CD4-positive, CD25-positive, alpha-beta regulatory T cell (primary cell): Measurements from ENCODE around the gene CTH. TPM values are rescaled to one million over a fixed set of nuclear protein-coding genes. Genes with fewer than 3 reads are reported as not detected.
"Not testable (repeated sequence)": the region's sequence is repeated elsewhere in the genome, so short reads cannot be mapped to it uniquely, and the experiment has no call there.

Experiments
- ATAC-seq, 2 donors: fragments of 150-1000 bp; cut with Tn5 transposase; one replicate each; pipeline ENCODE4 v1.10.0; 2021; ENCODE audit warnings: low read depth in 2 of 2, moderate number of reproducible peaks in 2 of 2, moderate library complexity in 1 of 2
- DNase-seq, 3 donors: peaks; one replicate each; pipeline versions ENCODE4 v3.0.0 to v3.0.0-alpha.2; 2012 to 2022; ENCODE audit warnings: mixed read lengths in 1 of 3
- H3K27ac ChIP-seq: one replicate; pipeline ENCODE4 v1.7.0; 2013; ENCODE audit warnings: mild to moderate bottlenecking, low read length; ENCODE audit not compliant: insufficient read depth, poor library complexity, severe bottlenecking
- H3K27me3 ChIP-seq: one replicate; pipeline ENCODE4 v1.7.0; 2013; ENCODE audit warnings: low read length; ENCODE audit not compliant: control insufficient read depth, insufficient read depth
- H3K36me3 ChIP-seq: one replicate; pipeline ENCODE4 v1.7.0; 2013; ENCODE audit warnings: mild to moderate bottlenecking, low read length, moderate library complexity; ENCODE audit not compliant: control insufficient read depth, insufficient read depth
- H3K4me1 ChIP-seq: 2 replicates; pipeline ENCODE4 v1.7.0; 2013; ENCODE audit warnings: mild to moderate bottlenecking, low read length; ENCODE audit not compliant: insufficient read depth, control insufficient read depth, poor library complexity, severe bottlenecking
- H3K4me3 ChIP-seq: one replicate; pipeline ENCODE4 v1.7.0; 2013; ENCODE audit warnings: low read depth, mild to moderate bottlenecking, low read length, moderate library complexity
- H3K9me3 ChIP-seq, 2 experiments: 1 replicate in 1 of 2; 2 replicates in 1 of 2; pipeline ENCODE4 v1.7.0; 2013; ENCODE audit warnings: low read length in 2 of 2, mild to moderate bottlenecking in 1 of 2, moderate library complexity in 1 of 2; ENCODE audit not compliant: control insufficient read depth in 2 of 2
- H3K27ac Mint-ChIP-seq, 3 donors: one replicate each; pipeline ENCODE4 v1.8.0; 2020 to 2022; ENCODE audit warnings: mild to moderate bottlenecking in 3 of 3, mixed read lengths in 3 of 3, moderate library complexity in 2 of 3
- H3K27me3 Mint-ChIP-seq: one replicate; pipeline ENCODE4 v1.8.0; 2022; ENCODE audit warnings: mild to moderate bottlenecking, mixed read lengths
- H3K36me3 Mint-ChIP-seq: one replicate; pipeline ENCODE4 v1.8.0; 2020; ENCODE audit warnings: mixed read lengths
- H3K4me1 Mint-ChIP-seq, 4 donors: one replicate each; pipeline ENCODE4 v1.8.0; 2020 to 2022; ENCODE audit warnings: mixed read lengths in 4 of 4, mild to moderate bottlenecking in 1 of 4
- H3K4me3 Mint-ChIP-seq, 4 donors: one replicate each; pipeline ENCODE4 v1.8.0; 2020 to 2022; ENCODE audit warnings: mild to moderate bottlenecking in 4 of 4, mixed read lengths in 4 of 4, moderate library complexity in 3 of 4
- H3K9me3 Mint-ChIP-seq, 7 donors: one replicate each; pipeline ENCODE4 v1.8.0; 2020 to 2022; ENCODE audit warnings: mixed read lengths in 7 of 7, mild to moderate bottlenecking in 3 of 7, moderate library complexity in 2 of 7
- polyA plus RNA-seq, 4 donors: library from polyadenylated mRNA; unstranded; fragments of 300-500 nt; fragmentation: Illumina TruSeq; gene quantifications; one replicate each; pipeline ENCODE4 v1.2.3, GENCODE V29; 2021
- total RNA-seq: library from RNA; stranded (reverse); gene quantifications from one replicate; pipeline ENCODE4 v1.2.3, GENCODE V29; 2022

The CTH gene
- total and polyA plus RNA-seq, 5 donors from 2014 or later: 0.71 to 4.6 (median 2.0) TPM; not detected in 1

- H3K36me3 Mint-ChIP-seq, H3K9me3 ChIP-seq, H3K4me3 Mint-ChIP-seq, ATAC-seq, H3K9me3 Mint-ChIP-seq, H3K27me3 ChIP-seq, H3K4me1 Mint-ChIP-seq, H3K27me3 Mint-ChIP-seq, H3K4me1 ChIP-seq, H3K27ac ChIP-seq, H3K4me3 ChIP-seq, H3K36me3 ChIP-seq, H3K27ac Mint-ChIP-seq, DNase-seq: not testable (repeated sequence)
Measured at GRCh38 chr1:70469184-70469583, 58.1 kb downstream of the CTH start.

GRCh38 chr1:70475023-70475422 lies 64.0 kb downstream of the CTH start:
- H3K36me3 Mint-ChIP-seq: no peaks in the 10 kb centered on the region
- no peak overlapping the region for H3K4me3 Mint-ChIP-seq
- peaks cover 0 to 4% (median 0%) of the 10 kb centered on the region in 7 donors for H3K9me3 Mint-ChIP-seq
- Histone ChIP-seq H3K36me3 (no peaks in the 10 kb centered on the region), H3K27me3 (no peaks in the 10 kb centered on the region), H3K9me3 (no peaks in the 10 kb centered on the region), H3K27ac (no peak overlapping the region), H3K4me1 (no peaks in the 10 kb centered on the region), H3K4me3 (no peak overlapping the region)
- no peaks in the 10 kb centered on the region for H3K4me1 Mint-ChIP-seq
- no peak overlapping the region for H3K27ac Mint-ChIP-seq
- ATAC-seq: no peak
- H3K27me3 Mint-ChIP-seq: peaks cover 9% of the 10 kb centered on the region
- no peak for DNase-seq

- H3K27me3 ChIP-seq: no peaks in the 10 kb centered on the region
- Mint-ChIP-seq H3K27ac (no peak overlapping the region), H3K27me3 (peaks cover 5% of the 10 kb centered on the region), H3K4me3 (no peak overlapping the region), H3K9me3 (peaks cover 0 to 4% (median 0%) of the 10 kb centered on the region in 7 donors), H3K36me3 (no peaks in the 10 kb centered on the region), H3K4me1 (no peaks in the 10 kb centered on the region)
- no peak overlapping the region for H3K4me3 ChIP-seq
- no peak for ATAC-seq
- no peaks in the 10 kb centered on the region for H3K4me1 ChIP-seq
- DNase-seq: no peak
- no peak overlapping the region for H3K27ac ChIP-seq
- H3K36me3 ChIP-seq: no peaks in the 10 kb centered on the region
- H3K9me3 ChIP-seq: no peaks in the 10 kb centered on the region
Measured at GRCh38 chr1:70477090-70477489, 66.0 kb downstream of the CTH start.

DNA sequence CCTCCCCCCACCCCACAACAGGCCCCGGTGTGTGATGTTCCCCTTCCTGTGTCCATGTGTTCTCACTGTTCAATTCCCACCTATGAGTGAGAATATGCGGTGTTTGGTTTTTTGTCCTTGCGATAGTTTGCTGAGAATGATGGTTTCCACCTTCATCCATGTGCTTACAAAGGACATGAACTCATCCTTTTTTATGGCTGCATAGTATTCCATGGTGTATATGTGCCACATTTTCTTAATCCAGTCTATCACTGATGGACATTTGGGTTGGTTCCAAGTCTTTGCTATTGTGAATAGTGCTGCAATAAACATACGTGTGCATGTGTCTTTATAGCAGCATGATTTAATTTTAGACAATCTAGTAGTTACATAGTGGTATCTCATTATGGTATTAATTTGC lies 66.8 kb downstream of the CTH start:
- H3K4me3 Mint-ChIP-seq, H3K36me3 ChIP-seq, ATAC-seq, H3K27me3 ChIP-seq, H3K9me3 Mint-ChIP-seq, H3K27ac Mint-ChIP-seq, H3K27ac ChIP-seq, H3K4me1 Mint-ChIP-seq, H3K36me3 Mint-ChIP-seq, DNase-seq, H3K4me3 ChIP-seq, H3K9me3 ChIP-seq, H3K4me1 ChIP-seq, H3K27me3 Mint-ChIP-seq: not testable (repeated sequence)

GRCh38 chr1:70483342-70483741 lies 72.3 kb downstream of the CTH start:
- no peaks in the 10 kb centered on the region for H3K9me3 ChIP-seq
- no peak overlapping the region for H3K4me3 Mint-ChIP-seq
- H3K4me1 Mint-ChIP-seq: no peaks in the 10 kb centered on the region

GRCh38 chr1:70485624-70486023 lies 74.6 kb downstream of the CTH start:
- Histone ChIP-seq H3K27me3 (no peaks in the 10 kb centered on the region), H3K36me3 (no peaks in the 10 kb centered on the region), H3K4me1 (no peaks in the 10 kb centered on the region), H3K9me3 (no peaks in the 10 kb centered on the region), H3K4me3 (no peak overlapping the region), H3K27ac (no peak overlapping the region)
- no peak for DNase-seq
- H3K9me3 Mint-ChIP-seq: peaks cover 0 to 2% (median 0%) of the 10 kb centered on the region in 7 donors
- peaks cover 4% of the 10 kb centered on the region for H3K27me3 Mint-ChIP-seq
- H3K4me1 Mint-ChIP-seq: no peaks in the 10 kb centered on the region
- no peaks in the 10 kb centered on the region for H3K36me3 Mint-ChIP-seq
- no peak overlapping the region for H3K27ac Mint-ChIP-seq
- no peak overlapping the region for H3K4me3 Mint-ChIP-seq
- ATAC-seq: no peak

More at GRCh38 chr1:70483342-70483741, 72.3 kb downstream of the CTH start:
- H3K27me3 Mint-ChIP-seq: peaks cover 4% of the 10 kb centered on the region
- H3K4me3 ChIP-seq: no peak overlapping the region
- no peak overlapping the region for H3K27ac Mint-ChIP-seq
- DNase-seq (no peak), ATAC-seq (no peak)
- no peak overlapping the region for H3K27ac ChIP-seq
- H3K4me1 ChIP-seq: no peaks in the 10 kb centered on the region
- no peaks in the 10 kb centered on the region for H3K27me3 ChIP-seq
- H3K9me3 Mint-ChIP-seq: peaks cover 0 to 1% (median 0%) of the 10 kb centered on the region in 7 donors
- H3K36me3 ChIP-seq: no peaks in the 10 kb centered on the region
- H3K36me3 Mint-ChIP-seq: no peaks in the 10 kb centered on the region

DNA sequence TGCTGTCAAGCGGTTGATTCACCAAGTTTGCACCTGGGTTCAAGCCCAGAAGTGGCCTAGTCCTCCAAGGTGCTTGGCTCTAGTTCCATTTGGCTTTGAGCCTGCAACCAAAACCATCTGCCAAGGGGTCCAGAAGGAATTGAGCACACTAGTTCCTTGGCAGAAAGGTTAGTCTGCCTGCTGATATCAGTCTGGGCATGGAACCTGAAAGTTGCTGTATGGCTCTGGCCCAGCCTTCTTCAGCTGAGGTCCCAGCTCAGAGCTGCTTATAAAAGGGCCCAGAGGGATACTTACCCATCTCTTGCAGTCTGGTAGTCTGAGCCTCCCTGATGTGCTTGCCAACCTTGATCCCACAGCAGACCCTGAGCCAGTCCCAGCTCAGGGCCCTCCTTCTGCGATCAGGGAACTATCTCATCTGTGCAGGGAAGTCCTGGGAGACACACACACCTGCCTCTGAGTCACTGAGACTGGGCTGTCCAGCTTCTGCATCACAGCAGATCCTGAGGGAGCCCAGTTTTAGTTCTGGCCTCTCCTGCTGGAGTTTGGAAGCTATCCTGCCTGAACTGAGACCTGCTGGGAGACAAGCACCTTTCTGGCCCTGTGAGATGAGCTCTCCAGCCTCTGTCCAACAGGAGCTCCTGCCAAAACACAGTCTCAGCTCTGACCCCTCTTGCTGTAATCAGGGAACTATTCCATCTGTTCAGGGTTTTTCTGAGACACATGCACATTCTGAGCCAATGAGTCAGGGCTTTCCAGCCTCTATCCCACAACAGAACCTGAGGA lies 75.8 kb downstream of the CTH start:
- no peaks in the 10 kb centered on the region for H3K4me1 ChIP-seq
- H3K27me3 Mint-ChIP-seq: peaks cover 12% of the 10 kb centered on the region
- no peak for DNase-seq
- no peaks in the 10 kb centered on the region for H3K9me3 ChIP-seq
- no peak overlapping the region for H3K4me3 ChIP-seq
- H3K27me3 ChIP-seq: no peaks in the 10 kb centered on the region
- no peaks in the 10 kb centered on the region for H3K4me1 Mint-ChIP-seq
- no peak overlapping the region for H3K27ac ChIP-seq
- H3K4me3 Mint-ChIP-seq: no peak overlapping the region
- H3K27ac Mint-ChIP-seq: no peak overlapping the region
- no peaks in the 10 kb centered on the region for H3K36me3 ChIP-seq
- H3K36me3 Mint-ChIP-seq: no peaks in the 10 kb centered on the region
- peak in 1 of 2 donors; percentile 16 for ATAC-seq
- H3K9me3 Mint-ChIP-seq: peaks cover 0 to 2% (median 0%) of the 10 kb centered on the region in 7 donors

GRCh38 chr1:70487459-70487815 lies 76.4 kb downstream of the CTH start:
- no peak overlapping the region for H3K27ac Mint-ChIP-seq
- Histone ChIP-seq H3K9me3 (no peaks in the 10 kb centered on the region), H3K4me1 (no peaks in the 10 kb centered on the region), H3K4me3 (no peak overlapping the region), H3K27me3 (no peaks in the 10 kb centered on the region), H3K36me3 (no peaks in the 10 kb centered on the region), H3K27ac (no peak overlapping the region)
- ATAC-seq (no peak), DNase-seq (no peak)
- no peaks in the 10 kb centered on the region for H3K4me1 Mint-ChIP-seq
- H3K9me3 Mint-ChIP-seq: peaks cover 0 to 2% (median 0%) of the 10 kb centered on the region in 7 donors
- H3K36me3 Mint-ChIP-seq: no peaks in the 10 kb centered on the region
- H3K4me3 Mint-ChIP-seq: no peak overlapping the region
- H3K27me3 Mint-ChIP-seq: peaks cover 13% of the 10 kb centered on the region
